K562 (cell line): ENCODE measurements around the gene RAVER2. TPM values are rescaled to one million over a fixed set of nuclear protein-coding genes. Genes with fewer than 3 reads are reported as not detected.

Experiments
- E2F6 ChIP-seq, 2 experiments: IDR thresholded peaks; 2 replicates each; pipeline ENCODE4 v1.6.1; 2011; ENCODE audit warnings: borderline replicate concordance in 1 of 2, control low read depth in 1 of 2, low read depth in 1 of 2, low read length in 1 of 2, mild to moderate bottlenecking in 1 of 2, mixed read lengths in 1 of 2, moderate library complexity in 1 of 2; ENCODE audit not compliant: insufficient read depth in 1 of 2, insufficient read length in 1 of 2, poor library complexity in 1 of 2, severe bottlenecking in 1 of 2; ENCODE audit errors: extremely low read depth in 1 of 2
- EHMT2 ChIP-seq: fragments of 450-650 bp; IDR thresholded peaks from 2 replicates; pipeline ENCODE4 v1.6.1; 2018; ENCODE audit warnings: antibody characterized with exemption
- HMGN3 ChIP-seq: IDR thresholded peaks from 2 replicates; pipeline ENCODE4 v1.6.1; 2011; ENCODE audit warnings: borderline replicate concordance, low read depth, mild to moderate bottlenecking, mixed read lengths, low read length; ENCODE audit not compliant: insufficient read length; ENCODE audit errors: extremely low read depth
- PTBP1 ChIP-seq: fragments of 200-400 bp; formaldehyde crosslinking; IDR thresholded peaks from 2 replicates; pipeline ENCODE4 v1.6.1; 2017; ENCODE audit warnings: low read depth, low read length
- RBFOX2 ChIP-seq: fragments of 200-400 bp; formaldehyde crosslinking; IDR thresholded peaks from 2 replicates; pipeline ENCODE4 v1.6.1; 2017; ENCODE audit warnings: low read depth, mild to moderate bottlenecking, low read length, moderate library complexity
- REST ChIP-seq, 2 experiments: fragments of 450-650 bp; formaldehyde crosslinking in 1 of 2; IDR thresholded peaks; 2 replicates each; pipeline versions ENCODE4 v1.4.0 to v1.6.1; 2014 to 2020; ENCODE audit warnings: mild to moderate bottlenecking in 2 of 2, borderline replicate concordance in 1 of 2, low read depth in 1 of 2
- TARDBP ChIP-seq: fragments of 450-650 bp; IDR thresholded peaks from 2 replicates; pipeline ENCODE4 v1.6.1; 2016
- XRCC3 ChIP-seq: fragments of 450-650 bp; IDR thresholded peaks from 2 replicates; pipeline ENCODE4 v1.6.1; 2017; ENCODE audit warnings: mild to moderate bottlenecking, moderate library complexity
- ZFX ChIP-seq: sonication (generic); formaldehyde crosslinking; IDR thresholded peaks from 2 replicates; pipeline ENCODE4 v1.8.0; 2022; ENCODE audit warnings: mild to moderate bottlenecking, missing genetic modification reagents, moderate library complexity
- ZMIZ1 ChIP-seq, 2 experiments: fragments of 150-350 bp in 1 of 2; IDR thresholded peaks; 2 replicates each; pipeline ENCODE4 v1.6.1; 2012 to 2016; ENCODE audit warnings: low read depth in 2 of 2, low read length in 2 of 2, mild to moderate bottlenecking in 1 of 2, moderate library complexity in 1 of 2
- ZNF23 ChIP-seq: fragments of 250-450 bp; sonication (Bioruptor Pico); IDR thresholded peaks from 2 replicates; pipeline ENCODE4 v1.4.0; 2020; ENCODE audit warnings: mild to moderate bottlenecking
- ZNF24 ChIP-seq: fragments of 450-650 bp; IDR thresholded peaks from 2 replicates; pipeline ENCODE4 v1.6.1; 2016
- ZNF644 ChIP-seq: fragments of 200-800 bp; sonication (Bioruptor generic); IDR thresholded peaks from 2 replicates; pipeline ENCODE4 v1.6.1; 2016; ENCODE audit warnings: low read depth, missing genetic modification characterization, missing compliant biosample characterization
- polyA plus RNA-seq, 8 experiments: library from polyadenylated mRNA; depleted of rRNA in 4 of 8; stranded (reverse) in 5 of 8; unstranded in 3 of 8; fragments of >200 nt; fragmentation: Nextera tagmentation in 2 of 8; fragmentation: Illumina TruSeq in 1 of 8; extraction: Ambion mirVana in 2 of 8; extraction: Trizol in 1 of 8; gene quantifications; 2 replicates each; pipeline versions ENCODE4 v1.2.1 to v1.2.3, GENCODE V29; 2011 to 2014; ENCODE audit warnings: inconsistent platforms in 1 of 8, missing spikeins in 1 of 8
- total RNA-seq, 7 experiments: library from RNA; depleted of rRNA in 6 of 7; stranded (reverse); fragments of >200 nt in 6 of 7; fragmentation: Illumina TruSeq in 2 of 7; extraction: Trizol in 2 of 7; gene quantifications; 2 replicates each; pipeline versions ENCODE4 v1.2.1 to v1.2.3, GENCODE V29; 2011 to 2021; ENCODE audit warnings: low replicate concordance in 1 of 7

RAVER2 gene
- total and polyA plus RNA-seq, 9 of the 15 experiments (the other 6 are each of a cell fraction or from before 2014, with no cell fraction given): 1.8 to 6.1 (median 4.4) TPM

GRCh38 chr1:64744492-64745180 lies at the start of gene RAVER2 (continued):
- TF ChIP-seq ZFX: peak; percentile 81
- peak in 1 of 2 experiments; percentile 9; a peak in 1 of 4 replicates for TF ChIP-seq ZMIZ1 (IDR thresholded peaks at IDR 0.05; ENCODE audit: low read depth in 2 of 2, low read length in 2 of 2)
- 0 out of 2 replicates have a peak, but pooled peaks have one; percentile 14 for TF ChIP-seq ZNF24
- peak; percentile 52 to 84 for TF ChIP-seq E2F6 (IDR thresholded peaks at IDR 0.05; ENCODE audit: borderline replicate concordance in 1 of 2, extremely low read depth in 1 of 2, insufficient read depth in 1 of 2, insufficient read length in 1 of 2, low read depth in 1 of 2, low read length in 1 of 2, poor library complexity in 1 of 2, severe bottlenecking in 1 of 2)
- TF ChIP-seq EHMT2: peak; percentile 58; the same call in 1 of the 2 replicates
- no peak for TF ChIP-seq ZNF23
- TF ChIP-seq HMGN3: peak; percentile 57
- TF ChIP-seq RBFOX2: peak; percentile 67
- peak; percentile 67; the same call in 1 of the 2 replicates for TF ChIP-seq TARDBP
- TF ChIP-seq REST (IDR thresholded peaks at IDR 0.05; ENCODE audit: borderline replicate concordance): peak; percentile 70; the same call in 1 of the 2 replicates
- TF ChIP-seq REST (CRISPR knock-in tag; IDR thresholded peaks at IDR 0.05; ENCODE audit: low read depth): no peak
- TF ChIP-seq ZNF644 (tag): no peak
- TF ChIP-seq XRCC3: no peak
- no peak for TF ChIP-seq PTBP1
